PC-3 (cell line): ENCODE measurements around the gene ST7.

Experiments
- EZH2 ChIP-seq: fragments of 300-600 bp; sonication (generic); IDR thresholded peaks from one replicate; pipeline ENCODE4 v1.6.1; 2017; ENCODE audit warnings: antibody characterized with exemption, mild to moderate bottlenecking, low read length; ENCODE audit not compliant: unreplicated experiment
- TF ChIP-seq, protein P1 (sequence below): fragments of 300-600 bp; sonication (generic); conservative IDR thresholded peaks from 2 replicates; pipeline ENCODE4 v1.5.1; 2017; ENCODE audit warnings: antibody characterized with exemption, low read depth, mild to moderate bottlenecking, low read length

GRCh38 chr7:117137868-117138267 lies 184.6 kb downstream of the ST7 start:
- TF ChIP-seq, protein P1, sequence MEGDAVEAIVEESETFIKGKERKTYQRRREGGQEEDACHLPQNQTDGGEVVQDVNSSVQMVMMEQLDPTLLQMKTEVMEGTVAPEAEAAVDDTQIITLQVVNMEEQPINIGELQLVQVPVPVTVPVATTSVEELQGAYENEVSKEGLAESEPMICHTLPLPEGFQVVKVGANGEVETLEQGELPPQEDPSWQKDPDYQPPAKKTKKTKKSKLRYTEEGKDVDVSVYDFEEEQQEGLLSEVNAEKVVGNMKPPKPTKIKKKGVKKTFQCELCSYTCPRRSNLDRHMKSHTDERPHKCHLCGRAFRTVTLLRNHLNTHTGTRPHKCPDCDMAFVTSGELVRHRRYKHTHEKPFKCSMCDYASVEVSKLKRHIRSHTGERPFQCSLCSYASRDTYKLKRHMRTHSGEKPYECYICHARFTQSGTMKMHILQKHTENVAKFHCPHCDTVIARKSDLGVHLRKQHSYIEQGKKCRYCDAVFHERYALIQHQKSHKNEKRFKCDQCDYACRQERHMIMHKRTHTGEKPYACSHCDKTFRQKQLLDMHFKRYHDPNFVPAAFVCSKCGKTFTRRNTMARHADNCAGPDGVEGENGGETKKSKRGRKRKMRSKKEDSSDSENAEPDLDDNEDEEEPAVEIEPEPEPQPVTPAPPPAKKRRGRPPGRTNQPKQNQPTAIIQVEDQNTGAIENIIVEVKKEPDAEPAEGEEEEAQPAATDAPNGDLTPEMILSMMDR: no peak
- TF ChIP-seq EZH2: no peak
